Measurements from ENCODE around the gene NGFR.

Gene NGFR

GRCh38 chr17:49521088-49521450, 26.0 kb downstream of the NGFR start:
- no peaks in the 10 kb centered on the region for H3K4me1 ChIP-seq (ENCODE audit: control insufficient read depth, low read length)
- H3K27me3 ChIP-seq (ENCODE audit: control insufficient read depth, low read length), result peaks cover 3% of the 10 kb centered on the region; the same call in 1 of the 2 replicates
- TF ChIP-seq EZH2phosphoT487 (IDR thresholded peaks at IDR 0.05; ENCODE audit: borderline replicate concordance, low read length) (no peak), CTCF (IDR thresholded peaks at IDR 0.05; ENCODE audit: low read depth, low read length, poor library complexity, severe bottlenecking) (no peak)
- H4K20me1 ChIP-seq (ENCODE audit: control insufficient read depth, insufficient read depth, low read depth, low read length), result no peaks in the 10 kb centered on the region
- no peaks in the 10 kb centered on the region for H3K9me2 ChIP-seq (replicated peaks; ENCODE audit: control insufficient read depth, low read length)
- no peaks in the 10 kb centered on the region for H3K36me3 ChIP-seq (ENCODE audit: control insufficient read depth, low read length)
- H3K9me3 ChIP-seq (ENCODE audit: control insufficient read depth, insufficient read depth, low read length), result no peaks in the 10 kb centered on the region
- H3K27ac ChIP-seq (ENCODE audit: low read depth, low read length), result no peak overlapping the region
- no peaks in the 10 kb centered on the region for H3K79me2 ChIP-seq (ENCODE audit: control insufficient read depth, low read length)
- H3K4me3 ChIP-seq (ENCODE audit: low read length), result no peak overlapping the region
- no peak overlapping the region for H3K4me2 ChIP-seq (ENCODE audit: low read length)
- no peaks in the 10 kb centered on the region for H3F3A ChIP-seq (ENCODE audit: control insufficient read depth, insufficient read depth)

GRCh38 chr17:49521471-49522356, 26.6 kb downstream of the NGFR start:
- no peak overlapping the region for H3K4me2 ChIP-seq (ENCODE audit: low read length)
- no peaks in the 10 kb centered on the region for H4K20me1 ChIP-seq (ENCODE audit: control insufficient read depth, insufficient read depth, low read depth, low read length)
- no peak overlapping the region for H3K27ac ChIP-seq (ENCODE audit: low read depth, low read length)
- H3K4me3 ChIP-seq (ENCODE audit: low read length), result no peak overlapping the region
- peaks cover 3% of the 10 kb centered on the region; the same call in 1 of the 2 replicates for H3K27me3 ChIP-seq (ENCODE audit: control insufficient read depth, low read length)
- no peaks in the 10 kb centered on the region for H3K9me3 ChIP-seq (ENCODE audit: control insufficient read depth, insufficient read depth, low read length)
- H3K79me2 ChIP-seq (ENCODE audit: control insufficient read depth, low read length), result no peaks in the 10 kb centered on the region
- H3F3A ChIP-seq (ENCODE audit: control insufficient read depth, insufficient read depth), result no peaks in the 10 kb centered on the region
- no peaks in the 10 kb centered on the region for H3K9me2 ChIP-seq (replicated peaks; ENCODE audit: control insufficient read depth, low read length)
- H3K4me1 ChIP-seq (ENCODE audit: control insufficient read depth, low read length), result no peaks in the 10 kb centered on the region
- no peaks in the 10 kb centered on the region for H3K36me3 ChIP-seq (ENCODE audit: control insufficient read depth, low read length)
- no peak for TF ChIP-seq CTCF (IDR thresholded peaks at IDR 0.05; ENCODE audit: low read depth, low read length, poor library complexity, severe bottlenecking)
- no peak for TF ChIP-seq EZH2phosphoT487 (IDR thresholded peaks at IDR 0.05; ENCODE audit: borderline replicate concordance, low read length)

GRCh38 chr17:49522357-49522890, 27.3 kb downstream of the NGFR start:
- Histone ChIP-seq H3K9me2 (replicated peaks; ENCODE audit: control insufficient read depth, low read length) (no peaks in the 10 kb centered on the region), H3K4me1 (ENCODE audit: control insufficient read depth, low read length) (no peaks in the 10 kb centered on the region), H3K27ac (ENCODE audit: low read depth, low read length) (no peak overlapping the region), H3K79me2 (ENCODE audit: control insufficient read depth, low read length) (no peaks in the 10 kb centered on the region), H3K4me3 (ENCODE audit: low read length) (no peak overlapping the region), H3K4me2 (ENCODE audit: low read length) (no peak overlapping the region), H3K36me3 (ENCODE audit: control insufficient read depth, low read length) (no peaks in the 10 kb centered on the region), H3F3A (ENCODE audit: control insufficient read depth, insufficient read depth) (no peaks in the 10 kb centered on the region), H3K9me3 (ENCODE audit: control insufficient read depth, insufficient read depth, low read length) (no peaks in the 10 kb centered on the region), H3K27me3 (ENCODE audit: control insufficient read depth, low read length) (peaks cover 3% of the 10 kb centered on the region; the same call in 1 of the 2 replicates), H4K20me1 (ENCODE audit: control insufficient read depth, insufficient read depth, low read depth, low read length) (no peaks in the 10 kb centered on the region)
- TF ChIP-seq CTCF (IDR thresholded peaks at IDR 0.05; ENCODE audit: low read depth, low read length, poor library complexity, severe bottlenecking) (no peak), EZH2phosphoT487 (IDR thresholded peaks at IDR 0.05; ENCODE audit: borderline replicate concordance, low read length) (no peak)
